Measurements from ENCODE around the gene PPP1R2.

DNA sequence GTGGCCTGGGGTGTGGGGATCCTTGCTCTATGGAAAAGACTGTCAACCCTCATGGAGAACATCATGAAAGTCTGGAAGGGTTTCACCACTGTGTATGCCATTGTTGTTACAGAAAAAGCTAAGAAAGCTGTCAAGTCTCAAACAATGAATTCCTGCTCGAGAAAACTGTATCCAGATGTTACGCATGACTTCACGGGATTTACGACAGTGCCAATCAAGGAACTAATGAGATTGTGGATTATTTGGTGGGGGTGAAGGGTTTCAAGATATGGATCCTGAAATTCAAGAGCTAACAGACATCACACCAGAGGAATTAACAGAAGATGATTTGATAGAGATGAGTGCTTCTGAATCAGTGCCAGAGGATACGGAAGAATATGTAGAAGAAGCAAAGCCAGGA is 7.8 kb downstream of the PPP1R2 start:
- TF ChIP-seq, protein P1, sequence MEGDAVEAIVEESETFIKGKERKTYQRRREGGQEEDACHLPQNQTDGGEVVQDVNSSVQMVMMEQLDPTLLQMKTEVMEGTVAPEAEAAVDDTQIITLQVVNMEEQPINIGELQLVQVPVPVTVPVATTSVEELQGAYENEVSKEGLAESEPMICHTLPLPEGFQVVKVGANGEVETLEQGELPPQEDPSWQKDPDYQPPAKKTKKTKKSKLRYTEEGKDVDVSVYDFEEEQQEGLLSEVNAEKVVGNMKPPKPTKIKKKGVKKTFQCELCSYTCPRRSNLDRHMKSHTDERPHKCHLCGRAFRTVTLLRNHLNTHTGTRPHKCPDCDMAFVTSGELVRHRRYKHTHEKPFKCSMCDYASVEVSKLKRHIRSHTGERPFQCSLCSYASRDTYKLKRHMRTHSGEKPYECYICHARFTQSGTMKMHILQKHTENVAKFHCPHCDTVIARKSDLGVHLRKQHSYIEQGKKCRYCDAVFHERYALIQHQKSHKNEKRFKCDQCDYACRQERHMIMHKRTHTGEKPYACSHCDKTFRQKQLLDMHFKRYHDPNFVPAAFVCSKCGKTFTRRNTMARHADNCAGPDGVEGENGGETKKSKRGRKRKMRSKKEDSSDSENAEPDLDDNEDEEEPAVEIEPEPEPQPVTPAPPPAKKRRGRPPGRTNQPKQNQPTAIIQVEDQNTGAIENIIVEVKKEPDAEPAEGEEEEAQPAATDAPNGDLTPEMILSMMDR (IDR thresholded peaks at IDR 0.05; ENCODE audit: borderline replicate concordance, extremely low read depth, low read length, poor library complexity, severe bottlenecking) = no peak
- no peak for TF ChIP-seq EZH2 (IDR thresholded peaks at IDR 0.05; ENCODE audit: borderline replicate concordance, low read depth, low read length, severe bottlenecking)

Measured in DND-41 (cell line).